Amygdala (tissue), 56 donors: ENCODE measurements around the gene EFHD1.
A peak's percentile ranks its signal among the peaks of the same experiment; 100 is the strongest.
"Not testable (repeated sequence)": the region's sequence is repeated elsewhere in the genome, so short reads cannot be mapped to it uniquely, and the experiment has no call there.

ENCODE experiments used
- DNase-seq, 56 donors: peaks; one replicate each; lab custom pipeline; 2025; lab: John Stamatoyannopoulos, UW

Gene EFHD1

GRCh38 chr2:232687382-232688160 is 54.2 kb downstream of the EFHD1 start:
- no peak for DNase-seq

- DNase-seq: no peak
These were observed 54.8 kb downstream of the EFHD1 start for GRCh38 chr2:232688201-232688600.

GRCh38 chr2:232689152-232689910 is 55.9 kb downstream of the EFHD1 start:
- peak in 34 of 56 donors; percentile 5 to 72 (median 34) for DNase-seq

GRCh38 chr2:232691117-232691516 is 57.7 kb downstream of the EFHD1 start:
- DNase-seq: not testable (repeated sequence)

- no peak for DNase-seq
These were observed 59.9 kb downstream of the EFHD1 start for GRCh38 chr2:232693344-232693743.

GRCh38 chr2:232696609-232697058 is 63.2 kb downstream of the EFHD1 start:
- no peak for DNase-seq

- DNase-seq: peak; percentile 72 to 99 (median 95)
These were observed 63.8 kb downstream of the EFHD1 start, which contains the start of gene GIGYF2 for GRCh38 chr2:232697059-232697806. GIGYF2 (plus strand) TSS chr2:232697331; CDS start chr2:232735198, 37,867 bp downstream.

GRCh38 chr2:232697807-232698110 is 64.4 kb downstream of the EFHD1 start:
- peak in 5 of 56 donors; percentile 40 to 48 (median 45) for DNase-seq

- DNase-seq: no peak
These were observed 65.2 kb downstream of the EFHD1 start for GRCh38 chr2:232698556-232699091.

GRCh38 chr2:232699110-232699509 is 65.7 kb downstream of the EFHD1 start:
- DNase-seq: no peak

GRCh38 chr2:232700154-232700553 is 66.8 kb downstream of the EFHD1 start:
- DNase-seq: no peak

GRCh38 chr2:232707076-232707475 is 73.7 kb downstream of the EFHD1 start:
- no peak for DNase-seq

- DNase-seq: no peak
These were observed 80.1 kb downstream of the EFHD1 start for GRCh38 chr2:232713505-232713904.

GRCh38 chr2:232714969-232715368 is 81.6 kb downstream of the EFHD1 start:
- no peak for DNase-seq

- not testable (repeated sequence) for DNase-seq
These were observed 86.7 kb downstream of the EFHD1 start for GRCh38 chr2:232720056-232720455.

- no peak for DNase-seq
These were observed 87.9 kb downstream of the EFHD1 start for GRCh38 chr2:232721261-232721660.

- DNase-seq: no peak
These were observed 88.5 kb downstream of the EFHD1 start for GRCh38 chr2:232721882-232722281.

GRCh38 chr2:232723027-232723426 is 89.6 kb downstream of the EFHD1 start:
- no peak for DNase-seq

- no peak for DNase-seq
These were observed 95.4 kb downstream of the EFHD1 start for GRCh38 chr2:232728785-232729184.

GRCh38 chr2:232731470-232731869 is 98.1 kb downstream of the EFHD1 start:
- DNase-seq: no peak
